CD4-positive, alpha-beta memory T cell (primary cell): Measurements from ENCODE around the gene KDM4D. TPM values are rescaled to one million over a fixed set of nuclear protein-coding genes. Genes with fewer than 3 reads are reported as not detected.
A peak's percentile ranks its signal among the peaks of the same experiment; 100 is the strongest.
"Not testable (repeated sequence)": the region's sequence is repeated elsewhere in the genome, so short reads cannot be mapped to it uniquely, and the experiment has no call there.

Source experiments
- CTCF ChIA-PET: fragments of 350-600 bp; sonication (Branson Sonifier 250); formaldehyde crosslinking; loops from one replicate; lab custom pipeline; 2021; ENCODE audit warnings: inconsistent platforms; ENCODE audit not compliant: partially characterized antibody; lab: Charles Lee
- POLR2A ChIA-PET: fragments of 350-600 bp; sonication (Branson Sonifier 250); formaldehyde crosslinking; loops from one replicate; lab custom pipeline; 2021; ENCODE audit not compliant: partially characterized antibody; lab: Charles Lee
- DNase-seq, 5 donors: peaks; one replicate each; pipeline versions ENCODE4 v3.0.0 to v3.0.0-alpha.2; 2020 to 2022; ENCODE audit warnings: mixed read lengths in 1 of 5
- H3K27ac ChIP-seq: one replicate; pipeline ENCODE4 v1.7.0; 2013; ENCODE audit warnings: low read depth, low read length
- H3K27me3 ChIP-seq: 2 replicates; pipeline ENCODE4 v1.7.0; 2013; ENCODE audit warnings: mild to moderate bottlenecking, low read length, moderate library complexity; ENCODE audit not compliant: insufficient read depth
- H3K36me3 ChIP-seq: 2 replicates; pipeline ENCODE4 v1.7.0; 2013; ENCODE audit warnings: mild to moderate bottlenecking, low read length, moderate library complexity; ENCODE audit not compliant: insufficient read depth
- H3K4me1 ChIP-seq: 2 replicates; pipeline ENCODE4 v1.7.0; 2013; ENCODE audit warnings: mild to moderate bottlenecking, low read length, moderate library complexity; ENCODE audit not compliant: insufficient read depth
- H3K4me3 ChIP-seq, 2 donors: one replicate each; pipeline ENCODE4 v1.7.0; 2013; ENCODE audit warnings: low read length in 2 of 2, mild to moderate bottlenecking in 1 of 2
- H3K9me3 ChIP-seq, 2 donors: one replicate each; pipeline ENCODE4 v1.7.0; 2013; ENCODE audit warnings: low read length in 2 of 2, control low read depth in 1 of 2; ENCODE audit not compliant: control insufficient read depth in 1 of 2
- H3K27ac Mint-ChIP-seq, 7 donors: one replicate each; pipeline ENCODE4 v1.8.0; 2020 to 2021; ENCODE audit warnings: mixed read lengths in 7 of 7, mild to moderate bottlenecking in 6 of 7, inconsistent platforms in 3 of 7, moderate library complexity in 3 of 7
- H3K27me3 Mint-ChIP-seq, 2 donors: one replicate each; pipeline ENCODE4 v1.8.0; 2020 to 2021; ENCODE audit warnings: mixed read lengths in 2 of 2
- H3K36me3 Mint-ChIP-seq, 2 donors: one replicate each; pipeline ENCODE4 v1.8.0; 2020 to 2021; ENCODE audit warnings: mixed read lengths in 2 of 2, inconsistent platforms in 1 of 2, mild to moderate bottlenecking in 1 of 2
- H3K4me1 Mint-ChIP-seq, 4 donors: one replicate each; pipeline ENCODE4 v1.8.0; 2020 to 2021; ENCODE audit warnings: mixed read lengths in 4 of 4, mild to moderate bottlenecking in 1 of 4
- H3K4me3 Mint-ChIP-seq, 8 donors: one replicate each; pipeline ENCODE4 v1.8.0; 2020 to 2021; ENCODE audit warnings: mixed read lengths in 8 of 8, mild to moderate bottlenecking in 7 of 8, moderate library complexity in 6 of 8, inconsistent platforms in 3 of 8
- H3K9me3 Mint-ChIP-seq, 8 donors: one replicate each; pipeline ENCODE4 v1.8.0; 2020 to 2021; ENCODE audit warnings: mixed read lengths in 8 of 8, mild to moderate bottlenecking in 5 of 8, inconsistent platforms in 3 of 8, moderate library complexity in 1 of 8
- intact Hi-C: fragments of 100-400 bp; cut with micrococcal nuclease; formaldehyde crosslinking; loops from one replicate; pipeline ENCODE4 v1.15.1; 2023
- polyA plus RNA-seq, 2 donors: library from polyadenylated mRNA; unstranded; fragments of 300-500 nt; fragmentation: Illumina TruSeq; gene quantifications; one replicate each; pipeline ENCODE4 v1.2.3, GENCODE V29; 2021
- total RNA-seq, 2 experiments: library from RNA; stranded (reverse); gene quantifications; one replicate each; pipeline ENCODE4 v1.2.3, GENCODE V29; 2021

The KDM4D gene
- total and polyA plus RNA-seq, 4 experiments from 2014 or later: 0.21 to 0.39 (median 0.35) TPM

- H3K27ac ChIP-seq: no peak overlapping the region
- ChIA-PET POLR2A (interaction anchor here (3.2 to 4.1 kb wide), 3 partner anchors 8 to 141 kb away, joined by 26 to 36 read pairs (median 30); partner anchors contain the start of genes CWC15, KDM4D and SRSF8), CTCF (no interaction called here)
- H3K36me3 ChIP-seq: no peaks in the 10 kb centered on the region
- H3K4me1 Mint-ChIP-seq: peaks cover 35 to 67% (median 41%) of the 10 kb centered on the region in 4 donors
- H3K27me3 Mint-ChIP-seq: peaks cover 0 to 1% of the 10 kb centered on the region in 2 donors
- H3K9me3 Mint-ChIP-seq: peaks cover 0 to 1% (median 0%) of the 10 kb centered on the region in 8 donors
- no peak for DNase-seq
- peak overlapping the region in 1 of 8 donors; percentile 29 for H3K4me3 Mint-ChIP-seq
- peaks cover 50% of the 10 kb centered on the region for H3K4me1 ChIP-seq
- H3K27me3 ChIP-seq: no peaks in the 10 kb centered on the region
- peaks cover 0 to 3% of the 10 kb centered on the region in 2 donors for H3K36me3 Mint-ChIP-seq
- H3K27ac Mint-ChIP-seq: peak overlapping the region in 2 of 7 donors; percentile 43 to 52
- intact Hi-C loops: no loop called here
- H3K4me3 ChIP-seq: no peak overlapping the region
- no peaks in the 10 kb centered on the region for H3K9me3 ChIP-seq
Measured at GRCh38 chr11:94926698-94927237, 46.7 kb upstream of the KDM4D start.

GRCh38 chr11:94928117-94928990, 45.2 kb upstream of the KDM4D start:
- no peaks in the 10 kb centered on the region for H3K9me3 ChIP-seq
- no peaks in the 10 kb centered on the region for H3K36me3 Mint-ChIP-seq
- H3K4me3 Mint-ChIP-seq: no peak overlapping the region
- ChIA-PET CTCF (interaction anchor here (0.9 to 1.6 kb wide), 3 partner anchors 25 to 1758 kb away, joined by 3 to 5 read pairs (median 3); no protein-coding TSS in a partner anchor), POLR2A (interaction anchor here (0.8 kb wide), 1 partner anchor 140 kb away, joined by 3 read pairs; no protein-coding TSS in a partner anchor)
- peaks cover 0 to 1% (median 0%) of the 10 kb centered on the region in 8 donors for H3K9me3 Mint-ChIP-seq
- H3K4me1 Mint-ChIP-seq: peaks cover 35 to 71% (median 47%) of the 10 kb centered on the region in 4 donors
- no peak overlapping the region for H3K27ac ChIP-seq
- peaks cover 52% of the 10 kb centered on the region for H3K4me1 ChIP-seq
- H3K36me3 ChIP-seq: no peaks in the 10 kb centered on the region
- no peak overlapping the region for H3K27ac Mint-ChIP-seq
- no peak for DNase-seq
- peaks cover 0 to 1% of the 10 kb centered on the region in 2 donors for H3K27me3 Mint-ChIP-seq
- H3K27me3 ChIP-seq: no peaks in the 10 kb centered on the region
- intact Hi-C loops: no loop called here
- H3K4me3 ChIP-seq: no peak overlapping the region

DNA sequence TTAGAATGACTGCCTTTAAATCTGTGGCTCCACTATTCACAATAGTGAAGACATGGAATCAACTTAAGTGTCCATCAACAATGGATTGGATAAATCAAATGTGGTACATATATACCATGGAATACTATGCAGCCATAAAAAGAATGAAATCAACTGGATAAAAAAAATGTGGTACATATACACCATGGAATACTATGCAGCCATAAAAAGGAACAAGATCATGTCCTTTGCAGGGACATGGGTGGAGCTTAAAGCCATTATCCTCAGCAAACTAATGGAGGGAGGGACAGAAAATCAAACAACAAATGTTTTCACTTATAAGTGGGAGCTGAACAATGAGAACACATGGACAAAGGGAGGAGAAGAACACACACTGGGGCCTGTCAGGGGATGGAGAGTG, 41.4 kb upstream of the KDM4D start:
- H3K9me3 ChIP-seq, H3K36me3 ChIP-seq, intact Hi-C loops, H3K27ac ChIP-seq, DNase-seq, H3K36me3 Mint-ChIP-seq, H3K27me3 ChIP-seq, CTCF ChIA-PET, H3K4me3 Mint-ChIP-seq, H3K4me3 ChIP-seq, H3K27me3 Mint-ChIP-seq, H3K9me3 Mint-ChIP-seq: not testable (repeated sequence)
- Mint-ChIP-seq H3K27ac (peak overlapping the region in 1 of 7 donors; percentile 91), H3K4me1 (peaks cover 35 to 64% (median 42%) of the 10 kb centered on the region in 4 donors)
- POLR2A ChIA-PET: interaction anchor here (2.0 kb wide), 1 partner anchor 157 kb away, joined by 5 read pairs; the partner anchor contains the start of gene ENDOD1
- peaks cover 42% of the 10 kb centered on the region for H3K4me1 ChIP-seq

DNA sequence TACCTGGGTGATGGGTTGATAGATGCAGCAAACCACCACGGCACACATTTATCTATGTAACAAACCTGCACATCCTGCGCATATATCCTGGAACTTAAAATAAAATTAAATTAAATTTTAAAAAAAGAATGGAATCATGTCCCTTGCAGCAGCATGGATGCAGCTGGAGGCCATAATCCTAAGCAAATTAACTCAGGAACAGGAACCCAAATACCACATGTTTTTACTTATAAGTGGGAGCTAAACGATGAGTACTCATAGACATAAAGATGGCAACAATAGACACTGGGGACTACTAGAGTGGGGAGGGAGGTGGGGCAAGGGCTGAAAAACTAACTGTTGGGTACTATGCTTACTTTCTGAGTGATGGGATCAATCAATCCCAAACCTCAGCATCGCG, 41.0 kb upstream of the KDM4D start:
- H3K4me1 Mint-ChIP-seq: peaks cover 35 to 59% (median 40%) of the 10 kb centered on the region in 4 donors

DNA sequence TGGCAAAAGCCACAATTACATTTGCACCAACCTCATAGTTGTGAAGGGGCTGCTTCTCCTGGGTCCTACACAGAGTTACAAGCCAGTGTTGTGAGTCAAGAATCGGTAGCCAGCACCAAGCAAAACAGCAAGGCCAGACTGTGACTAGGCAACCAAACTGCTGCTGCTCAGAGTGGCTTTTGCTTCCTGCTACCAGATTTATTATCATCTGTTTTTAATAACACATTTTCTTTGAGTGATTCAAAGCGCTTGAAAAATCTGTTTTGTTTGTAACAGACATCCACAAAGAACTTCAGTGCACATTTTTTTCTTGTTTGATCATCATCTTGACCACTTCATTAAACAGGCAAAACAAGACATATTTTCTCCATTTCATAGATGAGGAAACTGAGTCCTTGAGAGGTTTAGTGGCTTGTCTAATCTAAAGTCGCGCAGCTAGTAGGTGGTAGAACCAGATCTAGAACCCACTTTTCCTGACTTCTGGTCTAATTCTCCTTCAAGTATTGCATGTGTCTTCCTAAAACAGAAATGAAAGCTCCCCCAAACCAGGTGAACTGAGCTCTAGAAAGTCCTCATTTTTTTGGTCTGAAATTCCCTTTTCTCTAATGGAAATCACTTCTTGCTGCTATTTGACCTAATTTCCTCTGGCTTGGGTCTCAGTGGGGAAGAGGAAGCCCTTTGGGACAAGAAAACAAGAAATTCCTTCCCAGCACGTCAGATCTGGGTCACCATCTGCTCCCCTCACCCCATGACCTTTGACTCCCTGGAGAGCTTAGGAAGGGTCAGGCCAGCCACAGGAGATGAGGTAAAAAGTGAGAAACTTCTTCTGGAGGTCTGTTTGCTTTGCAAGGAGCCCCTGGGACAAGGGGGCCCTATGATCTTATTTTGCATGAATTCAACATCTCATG, 40.0 kb upstream of the KDM4D start:
- DNase-seq: no peak
- no peak overlapping the region for H3K27ac ChIP-seq
- no peaks in the 10 kb centered on the region for H3K9me3 Mint-ChIP-seq
- no peaks in the 10 kb centered on the region for H3K9me3 ChIP-seq
- POLR2A ChIA-PET: interaction anchor here (2.8 kb wide), 1 partner anchor 8 kb away, joined by 30 read pairs; no protein-coding TSS in a partner anchor
- intact Hi-C loops: no loop called here
- H3K4me1 ChIP-seq: peaks cover 34% of the 10 kb centered on the region
- peak overlapping the region in 3 of 7 donors; percentile 0 to 50 (median 20) for H3K27ac Mint-ChIP-seq
- CTCF ChIA-PET: interaction anchor here (1.5 kb wide), 1 partner anchor 10 kb away, joined by 3 read pairs; no protein-coding TSS in a partner anchor
- no peaks in the 10 kb centered on the region for H3K27me3 Mint-ChIP-seq
- no peaks in the 10 kb centered on the region for H3K27me3 ChIP-seq
- H3K4me3 Mint-ChIP-seq: peak overlapping the region in 6 of 8 donors; percentile 60 to 87 (median 72)
- H3K36me3 Mint-ChIP-seq: no peaks in the 10 kb centered on the region
- no peaks in the 10 kb centered on the region for H3K36me3 ChIP-seq
- H3K4me3 ChIP-seq: no peak overlapping the region
- peaks cover 33 to 50% (median 36%) of the 10 kb centered on the region in 4 donors for H3K4me1 Mint-ChIP-seq

More for the DNA sequence above, 41.0 kb upstream of the KDM4D start:
- Mint-ChIP-seq H3K4me3 (no peak overlapping the region), H3K9me3 (no peaks in the 10 kb centered on the region), H3K36me3 (no peaks in the 10 kb centered on the region), H3K27ac (no peak overlapping the region), H3K27me3 (peaks cover 0 to 1% of the 10 kb centered on the region in 2 donors)
- Histone ChIP-seq H3K27me3 (no peaks in the 10 kb centered on the region), H3K36me3 (no peaks in the 10 kb centered on the region), H3K4me3 (no peak overlapping the region), H3K9me3 (no peaks in the 10 kb centered on the region), H3K27ac (no peak overlapping the region), H3K4me1 (peaks cover 40% of the 10 kb centered on the region)
- CTCF ChIA-PET: no interaction called here
- POLR2A ChIA-PET: interaction anchor here (2.0 kb wide), 1 partner anchor 157 kb away, joined by 5 read pairs; the partner anchor contains the start of gene ENDOD1
- DNase-seq: no peak
- intact Hi-C loops: no loop called here

DNA sequence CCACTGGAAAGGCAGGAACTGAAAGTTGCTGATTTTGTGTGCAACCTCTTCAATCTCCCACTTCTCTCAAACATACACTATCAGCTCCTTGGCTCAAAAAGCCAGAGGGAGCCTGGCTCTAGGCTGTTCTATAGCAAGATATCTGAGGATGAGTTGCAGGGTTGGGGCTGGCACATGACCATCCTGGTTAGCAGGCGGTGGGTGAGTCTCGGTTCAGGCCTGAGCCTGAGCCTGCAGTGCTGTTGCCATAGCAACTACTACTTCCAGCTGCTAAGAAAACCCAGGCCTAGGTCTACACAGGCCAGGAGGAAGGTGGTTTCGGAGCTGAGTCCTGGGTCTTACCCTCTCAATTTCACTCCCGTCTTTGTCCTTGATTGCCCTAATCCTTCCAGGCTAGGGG, 39.1 kb upstream of the KDM4D start:
- peak overlapping the region; percentile 20 to 89 (median 65) for H3K27ac Mint-ChIP-seq
- ChIA-PET POLR2A (interaction anchor here (1.5 to 2.8 kb wide), 3 partner anchors 9 to 134 kb away, joined by 5 to 30 read pairs (median 6); partner anchors contain the start of genes CWC15 and KDM4D), CTCF (interaction anchor here (1.0 to 1.5 kb wide), 2 partner anchors 11 to 37 kb away, joined by 3 to 4 read pairs; no protein-coding TSS in a partner anchor)
- peak overlapping the region; percentile 60 to 87 (median 72) for H3K4me3 Mint-ChIP-seq
- no peaks in the 10 kb centered on the region for H3K27me3 ChIP-seq
- H3K27me3 Mint-ChIP-seq: no peaks in the 10 kb centered on the region
- no peak overlapping the region for H3K27ac ChIP-seq
- H3K4me1 ChIP-seq: peaks cover 32% of the 10 kb centered on the region
- peaks cover 29 to 41% (median 33%) of the 10 kb centered on the region in 4 donors for H3K4me1 Mint-ChIP-seq
- H3K36me3 Mint-ChIP-seq: no peaks in the 10 kb centered on the region
- peak in 1 of 5 donors; percentile 10 for DNase-seq
- H3K9me3 Mint-ChIP-seq: no peaks in the 10 kb centered on the region
- H3K36me3 ChIP-seq: no peaks in the 10 kb centered on the region
- intact Hi-C loops: no loop called here
- no peaks in the 10 kb centered on the region for H3K9me3 ChIP-seq
- H3K4me3 ChIP-seq: no peak overlapping the region
